ENCODE data around the gene KRT77.

- TF ChIP-seq YY1 (IDR thresholded peaks at IDR 0.05; ENCODE audit: insufficient read depth, insufficient read length) (no peak), ZNF274 (IDR thresholded peaks at IDR 0.05; ENCODE audit: low read depth, low read length) (no peak), SUZ12 (IDR thresholded peaks at IDR 0.05; ENCODE audit: extremely low read depth, insufficient read depth, insufficient read length) (no peak)
These were observed 33.9 kb downstream of the KRT77 start for GRCh38 chr12:52669426-52669825.
